GM12878 (cell line): ENCODE measurements around the gene LSMEM2. TPM values are rescaled to one million over a fixed set of nuclear protein-coding genes. Genes with fewer than 3 reads are reported as not detected.

ENCODE experiments used
- BCLAF1 ChIP-seq: fragments of 450-650 bp; IDR thresholded peaks from 2 replicates; pipeline ENCODE4 v1.6.1; 2017; ENCODE audit warnings: antibody characterized with exemption, mild to moderate bottlenecking, moderate library complexity
- BMI1 ChIP-seq: fragments of 450-650 bp; IDR thresholded peaks from 2 replicates; pipeline ENCODE4 v1.6.1; 2016; ENCODE audit warnings: mild to moderate bottlenecking, moderate library complexity, borderline replicate concordance
- DPF2 ChIP-seq: fragments of 450-650 bp; IDR thresholded peaks from 2 replicates; pipeline ENCODE4 v1.6.1; 2017; ENCODE audit warnings: mild to moderate bottlenecking
- ETV6 ChIP-seq, 2 experiments: fragments of 450-650 bp in 1 of 2; IDR thresholded peaks in 1 of 2; conservative IDR thresholded peaks in 1 of 2; 2 replicates each; pipeline ENCODE4 v1.6.1; 2014; ENCODE audit warnings: antibody characterized with exemption in 1 of 2, borderline replicate concordance in 1 of 2, low read depth in 1 of 2, mild to moderate bottlenecking in 1 of 2, moderate library complexity in 1 of 2
- EZH2 ChIP-seq: IDR thresholded peaks from 2 replicates; pipeline ENCODE4 v1.6.1; 2012; ENCODE audit warnings: low read depth, mild to moderate bottlenecking, control low read depth, inconsistent platforms, low read length, borderline replicate concordance; ENCODE audit not compliant: control insufficient read depth
- MAX ChIP-seq: IDR thresholded peaks from 2 replicates; pipeline ENCODE4 v1.6.1; 2012; ENCODE audit warnings: low read depth, low read length, improper control_type of control experiment
- MTA2 ChIP-seq: fragments of 450-650 bp; IDR thresholded peaks from 2 replicates; pipeline ENCODE4 v1.6.1; 2016; ENCODE audit warnings: low read depth, mild to moderate bottlenecking, moderate library complexity
- NBN ChIP-seq: fragments of 450-650 bp; IDR thresholded peaks from 2 replicates; pipeline ENCODE4 v1.6.1; 2016
- NR2C2 ChIP-seq: IDR thresholded peaks from 2 replicates; pipeline ENCODE4 v1.6.1; 2011; ENCODE audit warnings: borderline replicate concordance, low read depth; ENCODE audit not compliant: control insufficient read depth, insufficient read length
- POLR2AphosphoS5 ChIP-seq: IDR thresholded peaks from 2 replicates; pipeline ENCODE4 v1.6.1; 2011; ENCODE audit warnings: mild to moderate bottlenecking, low read length, inconsistent platforms
- SIN3A ChIP-seq: IDR thresholded peaks from 2 replicates; pipeline ENCODE4 v1.6.1; 2012; ENCODE audit warnings: low read depth, low read length, improper control_type of control experiment
- ZNF217 ChIP-seq: fragments of 450-650 bp; IDR thresholded peaks from 2 replicates; pipeline ENCODE4 v1.6.1; 2017; ENCODE audit warnings: antibody characterized with exemption, mild to moderate bottlenecking
- ZZZ3 ChIP-seq: IDR thresholded peaks from 2 replicates; pipeline ENCODE4 v1.6.1; 2011; ENCODE audit warnings: low read depth; ENCODE audit not compliant: control insufficient read depth, insufficient read length
- polyA plus RNA-seq, 11 experiments: library from polyadenylated mRNA; depleted of rRNA in 4 of 11; unstranded in 6 of 11; stranded (reverse) in 5 of 11; fragments of >200 nt; fragmentation: Nextera tagmentation in 4 of 11; fragmentation: Illumina TruSeq in 1 of 11; extraction: Ambion mirVana in 4 of 11; extraction: Trizol in 1 of 11; gene quantifications; 1 replicate in 1 of 11; 2 replicates in 10 of 11; pipeline versions ENCODE4 v1.2.1 to v1.2.3, GENCODE V29; 2011 to 2016; ENCODE audit warnings: inconsistent platforms in 2 of 11, missing spikeins in 2 of 11, low read depth in 1 of 11
- total RNA-seq, 4 experiments: library from RNA; depleted of rRNA in 3 of 4; stranded (reverse); fragments of >200 nt in 3 of 4; fragmentation: Illumina TruSeq in 1 of 4; extraction: Trizol in 1 of 4; gene quantifications; 2 replicates each; pipeline versions ENCODE4 v1.2.1 to v1.2.3, GENCODE V29; 2013 to 2021
- TF ChIP-seq, protein P1 (sequence below): fragments of 450-650 bp; IDR thresholded peaks from 2 replicates; pipeline ENCODE4 v1.6.1; 2016; ENCODE audit warnings: mild to moderate bottlenecking, moderate library complexity, borderline replicate concordance
- TF ChIP-seq, protein P2 (sequence below): fragments of 450-650 bp; IDR thresholded peaks from 2 replicates; pipeline ENCODE4 v1.6.1; 2018; ENCODE audit warnings: borderline replicate concordance, mild to moderate bottlenecking; ENCODE audit not compliant: partially characterized antibody

LSMEM2 gene
- total and polyA plus RNA-seq, 10 of the 15 experiments (the other 5 are each of a cell fraction or from before 2014, with no cell fraction given): 0.17 TPM; not detected in 9

- TF ChIP-seq BCLAF1: no peak
- TF ChIP-seq EZH2: no peak
- no peak for TF ChIP-seq BMI1
- peak; percentile 79 for TF ChIP-seq POLR2AphosphoS5
- TF ChIP-seq, protein P1, sequence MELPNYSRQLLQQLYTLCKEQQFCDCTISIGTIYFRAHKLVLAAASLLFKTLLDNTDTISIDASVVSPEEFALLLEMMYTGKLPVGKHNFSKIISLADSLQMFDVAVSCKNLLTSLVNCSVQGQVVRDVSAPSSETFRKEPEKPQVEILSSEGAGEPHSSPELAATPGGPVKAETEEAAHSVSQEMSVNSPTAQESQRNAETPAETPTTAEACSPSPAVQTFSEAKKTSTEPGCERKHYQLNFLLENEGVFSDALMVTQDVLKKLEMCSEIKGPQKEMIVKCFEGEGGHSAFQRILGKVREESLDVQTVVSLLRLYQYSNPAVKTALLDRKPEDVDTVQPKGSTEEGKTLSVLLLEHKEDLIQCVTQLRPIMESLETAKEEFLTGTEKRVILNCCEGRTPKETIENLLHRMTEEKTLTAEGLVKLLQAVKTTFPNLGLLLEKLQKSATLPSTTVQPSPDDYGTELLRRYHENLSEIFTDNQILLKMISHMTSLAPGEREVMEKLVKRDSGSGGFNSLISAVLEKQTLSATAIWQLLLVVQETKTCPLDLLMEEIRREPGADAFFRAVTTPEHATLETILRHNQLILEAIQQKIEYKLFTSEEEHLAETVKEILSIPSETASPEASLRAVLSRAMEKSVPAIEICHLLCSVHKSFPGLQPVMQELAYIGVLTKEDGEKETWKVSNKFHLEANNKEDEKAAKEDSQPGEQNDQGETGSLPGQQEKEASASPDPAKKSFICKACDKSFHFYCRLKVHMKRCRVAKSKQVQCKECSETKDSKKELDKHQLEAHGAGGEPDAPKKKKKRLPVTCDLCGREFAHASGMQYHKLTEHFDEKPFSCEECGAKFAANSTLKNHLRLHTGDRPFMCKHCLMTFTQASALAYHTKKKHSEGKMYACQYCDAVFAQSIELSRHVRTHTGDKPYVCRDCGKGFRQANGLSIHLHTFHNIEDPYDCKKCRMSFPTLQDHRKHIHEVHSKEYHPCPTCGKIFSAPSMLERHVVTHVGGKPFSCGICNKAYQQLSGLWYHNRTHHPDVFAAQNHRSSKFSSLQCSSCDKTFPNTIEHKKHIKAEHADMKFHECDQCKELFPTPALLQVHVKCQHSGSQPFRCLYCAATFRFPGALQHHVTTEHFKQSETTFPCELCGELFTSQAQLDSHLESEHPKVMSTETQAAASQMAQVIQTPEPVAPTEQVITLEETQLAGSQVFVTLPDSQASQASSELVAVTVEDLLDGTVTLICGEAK: peak; percentile 78; the same call in 1 of the 2 replicates
- TF ChIP-seq NBN: 0 out of 2 replicates have a peak, but pooled peaks have one; percentile 59
- peak; percentile 73; the same call in 1 of the 2 replicates for TF ChIP-seq SIN3A
- no peak for TF ChIP-seq NR2C2
- TF ChIP-seq ZNF217: no peak
- TF ChIP-seq MAX: peak; percentile 28; the same call in 1 of the 2 replicates
- no peak for TF ChIP-seq ETV6 (conservative IDR thresholded peaks at IDR 0.05 in 1 of 2, IDR thresholded peaks at IDR 0.05 in 1 of 2; ENCODE audit: borderline replicate concordance in 1 of 2, low read depth in 1 of 2)
- TF ChIP-seq MTA2: no peak
- 0 out of 2 replicates have a peak, but pooled peaks have one; percentile 41 for TF ChIP-seq DPF2
- TF ChIP-seq, protein P2, sequence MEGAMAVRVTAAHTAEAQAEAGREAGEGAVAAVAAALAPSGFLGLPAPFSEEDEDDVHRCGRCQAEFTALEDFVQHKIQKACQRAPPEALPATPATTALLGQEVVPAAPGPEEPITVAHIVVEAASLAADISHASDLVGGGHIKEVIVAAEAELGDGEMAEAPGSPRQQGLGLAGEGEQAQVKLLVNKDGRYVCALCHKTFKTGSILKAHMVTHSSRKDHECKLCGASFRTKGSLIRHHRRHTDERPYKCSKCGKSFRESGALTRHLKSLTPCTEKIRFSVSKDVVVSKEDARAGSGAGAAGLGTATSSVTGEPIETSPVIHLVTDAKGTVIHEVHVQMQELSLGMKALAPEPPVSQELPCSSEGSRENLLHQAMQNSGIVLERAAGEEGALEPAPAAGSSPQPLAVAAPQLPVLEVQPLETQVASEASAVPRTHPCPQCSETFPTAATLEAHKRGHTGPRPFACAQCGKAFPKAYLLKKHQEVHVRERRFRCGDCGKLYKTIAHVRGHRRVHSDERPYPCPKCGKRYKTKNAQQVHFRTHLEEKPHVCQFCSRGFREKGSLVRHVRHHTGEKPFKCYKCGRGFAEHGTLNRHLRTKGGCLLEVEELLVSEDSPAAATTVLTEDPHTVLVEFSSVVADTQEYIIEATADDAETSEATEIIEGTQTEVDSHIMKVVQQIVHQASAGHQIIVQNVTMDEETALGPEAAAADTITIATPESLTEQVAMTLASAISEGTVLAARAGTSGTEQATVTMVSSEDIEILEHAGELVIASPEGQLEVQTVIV: peak; percentile 51
- TF ChIP-seq ZZZ3: no peak
These were observed 40.9 kb upstream of the LSMEM2 start (continued) for GRCh38 chr3:50237754-50238548.
